Hepatocyte (in vitro differentiated cells): Measurements from ENCODE around the gene ASTN2. TPM values are rescaled to one million over a fixed set of nuclear protein-coding genes. Genes with fewer than 3 reads are reported as not detected.
"Not testable (repeated sequence)": the region's sequence is repeated elsewhere in the genome, so short reads cannot be mapped to it uniquely, and the experiment has no call there.

Experiments used
- DNase-seq: peaks from one replicate; pipeline ENCODE4 v3.0.0-alpha.2; 2016; ENCODE audit warnings: low spot score
- H2AFZ ChIP-seq: fragments of 200-600 bp; sonication (generic); 2 replicates; pipeline ENCODE4 v1.6.0; 2016; ENCODE audit warnings: antibody characterized with exemption, mild to moderate bottlenecking
- H3K27ac ChIP-seq: fragments of 200-600 bp; sonication (generic); 2 replicates; pipeline ENCODE4 v1.5.1; 2016; ENCODE audit warnings: mild to moderate bottlenecking
- H3K27me3 ChIP-seq: fragments of 200-600 bp; sonication (generic); 2 replicates; pipeline ENCODE4 v1.6.1; 2016
- H3K36me3 ChIP-seq: fragments of 200-600 bp; sonication (generic); replicated peaks from 2 replicates; pipeline ENCODE4 v1.5.1; 2016; ENCODE audit warnings: low read depth; ENCODE audit not compliant: insufficient read depth
- H3K4me1 ChIP-seq: fragments of 200-600 bp; sonication (generic); 2 replicates; pipeline ENCODE4 v1.5.1; 2016; ENCODE audit warnings: mild to moderate bottlenecking, moderate library complexity; ENCODE audit not compliant: insufficient read depth
- H3K4me2 ChIP-seq: fragments of 200-600 bp; sonication (generic); 2 replicates; pipeline ENCODE4 v1.6.0; 2016
- H3K4me3 ChIP-seq: fragments of 200-600 bp; sonication (generic); 2 replicates; pipeline ENCODE4 v1.5.1; 2016; ENCODE audit warnings: mild to moderate bottlenecking
- H3K79me2 ChIP-seq: fragments of 200-600 bp; sonication (generic); 2 replicates; pipeline ENCODE4 v1.6.0; 2017; ENCODE audit warnings: mild to moderate bottlenecking
- H3K9me2 ChIP-seq: fragments of 200-600 bp; sonication (generic); replicated peaks from 2 replicates; pipeline ENCODE4 v1.6.0; 2017; ENCODE audit warnings: mild to moderate bottlenecking; ENCODE audit not compliant: insufficient read depth
- H3K9me3 ChIP-seq: fragments of 200-600 bp; sonication (generic); 2 replicates; pipeline ENCODE4 v1.5.1; 2016; ENCODE audit warnings: low read depth, mild to moderate bottlenecking
- H4K20me1 ChIP-seq: fragments of 200-600 bp; sonication (generic); 2 replicates; pipeline ENCODE4 v1.6.0; 2016; ENCODE audit warnings: mild to moderate bottlenecking; ENCODE audit not compliant: insufficient read depth, poor library complexity, severe bottlenecking
- CTCF ChIP-seq: fragments of 200-600 bp; sonication (generic); IDR thresholded peaks from 2 replicates; pipeline ENCODE4 v1.5.1; 2016; ENCODE audit warnings: antibody characterized with exemption, mild to moderate bottlenecking; ENCODE audit not compliant: poor library complexity
- EZH2 ChIP-seq: fragments of 200-600 bp; sonication (generic); IDR thresholded peaks from 2 replicates; pipeline ENCODE4 v1.6.1; 2016; ENCODE audit warnings: antibody characterized with exemption, mild to moderate bottlenecking, borderline replicate concordance
- EZH2phosphoT487 ChIP-seq: fragments of 200-600 bp; sonication (generic); IDR thresholded peaks from one replicate; pipeline ENCODE4 v1.6.1; 2018; ENCODE audit warnings: antibody characterized with exemption, mild to moderate bottlenecking, low read depth, moderate library complexity; ENCODE audit not compliant: unreplicated experiment, severe bottlenecking
- WGBS: methylation state at CpG from one replicate; pipeline ENCODE4 v1.1.6; 2016; ENCODE audit warnings: low lambda C conversion rate; ENCODE audit errors: missing lambda C conversion rate; 5-methylcytosine and 5-hydroxymethylcytosine counted together
- polyA plus RNA-seq: library from polyadenylated mRNA; unstranded; fragments of >200 nt; fragmentation: Nextera tagmentation; extraction: Ambion mirVana; gene quantifications from 2 replicates; pipeline ENCODE4 v1.2.1, GENCODE V29; 2016
- total RNA-seq: library from RNA; depleted of rRNA; stranded (reverse); fragments of >200 nt; gene quantifications from 2 replicates; pipeline ENCODE4 v1.2.3, GENCODE V29; 2014

ASTN2 gene
- total and polyA plus RNA-seq, 2 experiments from 2014 or later: 6.4 to 8.4 TPM

DNA sequence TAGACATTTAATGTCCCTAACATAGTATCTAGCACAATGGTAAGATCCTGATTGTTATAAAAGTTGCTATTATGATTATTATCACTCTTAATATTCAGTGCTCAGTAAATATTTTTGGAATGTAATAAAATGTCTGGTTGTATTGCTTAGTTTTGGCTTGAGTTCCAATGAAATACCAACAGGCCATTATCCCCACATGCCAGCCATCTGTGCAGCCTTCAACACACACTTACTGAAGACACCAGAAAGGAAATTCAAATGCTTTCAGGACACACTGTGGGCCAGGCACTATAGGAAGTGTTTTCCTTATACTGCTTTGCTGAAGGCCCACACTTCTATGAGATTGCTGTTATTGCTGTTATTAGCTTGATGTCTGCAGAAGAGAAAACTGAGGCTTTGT is 570.2 kb downstream of the ASTN2 start:
- no peak overlapping the region for H3K4me3 ChIP-seq
- no peaks in the 10 kb centered on the region for H3K36me3 ChIP-seq
- no peaks in the 10 kb centered on the region for H3K27me3 ChIP-seq
- no peaks in the 10 kb centered on the region for H3K9me3 ChIP-seq
- no peak overlapping the region for H2AFZ ChIP-seq
- no peak for DNase-seq
- TF ChIP-seq EZH2 (no peak), EZH2phosphoT487 (no peak), CTCF (no peak)
- H3K9me2 ChIP-seq: no peaks in the 10 kb centered on the region
- H3K27ac ChIP-seq: no peak overlapping the region
- H3K79me2 ChIP-seq: no peaks in the 10 kb centered on the region
- no peak overlapping the region for H3K4me2 ChIP-seq
- no peaks in the 10 kb centered on the region for H4K20me1 ChIP-seq
- H3K4me1 ChIP-seq: no peaks in the 10 kb centered on the region

DNA sequence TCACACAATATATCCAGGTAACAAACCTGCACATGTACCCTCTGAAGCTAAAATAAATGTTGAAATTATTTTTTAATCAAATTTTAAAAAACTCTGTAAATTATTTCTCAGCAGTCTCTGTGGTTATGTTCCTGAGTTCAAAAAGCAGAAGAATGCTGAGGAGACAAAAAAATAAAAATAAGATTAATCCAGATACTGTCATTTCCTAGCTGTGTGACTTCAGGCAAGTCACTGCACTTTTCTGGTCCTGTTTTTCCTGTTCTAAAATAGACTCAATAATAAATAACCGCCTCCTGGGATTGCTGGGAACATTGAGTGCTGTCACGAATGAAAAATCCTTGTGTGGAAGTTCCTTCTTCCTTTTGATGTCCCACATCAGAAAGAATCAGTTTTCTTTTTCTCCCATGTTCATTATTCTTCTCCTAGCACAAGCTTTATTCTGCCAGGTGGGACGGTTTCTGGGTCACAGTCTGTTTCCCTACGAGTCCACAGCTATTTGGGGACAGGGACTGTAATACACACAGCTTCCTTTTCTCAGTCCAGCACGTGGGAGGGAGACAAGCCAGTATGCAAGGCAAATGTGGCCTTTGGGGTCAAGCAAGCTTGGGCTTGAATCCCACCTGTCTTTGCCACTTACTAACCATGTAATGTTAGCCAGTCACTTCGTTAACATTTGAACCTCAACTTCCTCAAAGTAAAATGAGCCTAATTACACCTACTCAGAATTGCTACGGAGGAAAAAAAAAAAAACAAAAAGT is 570.8 kb downstream of the ASTN2 start:
- 64% methylated on average over 7 of the region's 7 CpGs for WGBS
- no peaks in the 10 kb centered on the region for H3K27me3 ChIP-seq

DNA sequence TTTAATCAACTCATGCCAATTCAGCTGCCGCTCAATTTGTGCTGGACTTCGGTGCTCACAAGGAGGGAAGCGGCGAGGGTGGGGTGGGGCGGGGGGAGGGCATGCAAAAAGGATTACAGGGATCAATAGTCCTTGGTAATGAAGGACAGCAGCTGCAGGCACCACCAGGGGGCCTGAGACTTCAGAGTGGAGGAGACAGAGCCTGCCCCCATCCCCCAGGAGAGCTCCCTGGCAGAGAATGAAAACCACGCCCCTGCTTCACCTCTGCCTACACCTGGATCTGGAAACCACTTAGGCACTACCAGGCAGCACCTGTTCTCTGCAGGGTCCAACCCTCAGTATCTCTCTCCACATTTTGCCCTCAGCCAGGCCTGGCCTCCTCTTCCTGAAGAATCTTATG is 572.2 kb downstream of the ASTN2 start:
- no peaks in the 10 kb centered on the region for H3K27me3 ChIP-seq
- H3K27ac ChIP-seq: no peak overlapping the region
- H3K9me2 ChIP-seq: no peaks in the 10 kb centered on the region
- no peaks in the 10 kb centered on the region for H4K20me1 ChIP-seq
- no peak for TF ChIP-seq EZH2
- no peak for TF ChIP-seq EZH2phosphoT487
- no peak for TF ChIP-seq CTCF
- no peak overlapping the region for H3K4me2 ChIP-seq
- H3K4me1 ChIP-seq: peaks cover 2% of the 10 kb centered on the region
- WGBS: 60% methylated on average over 6 of the region's 6 CpGs
- no peaks in the 10 kb centered on the region for H3K36me3 ChIP-seq
- H3K79me2 ChIP-seq: no peaks in the 10 kb centered on the region
- H3K9me3 ChIP-seq: no peaks in the 10 kb centered on the region
- H2AFZ ChIP-seq: no peak overlapping the region
- no peak for DNase-seq
- H3K4me3 ChIP-seq: no peak overlapping the region

More for the DNA sequence above, 570.8 kb downstream of the ASTN2 start:
- Histone ChIP-seq H3K4me1 (no peaks in the 10 kb centered on the region), H2AFZ (no peak overlapping the region), H3K27ac (no peak overlapping the region), H3K36me3 (no peaks in the 10 kb centered on the region), H3K4me2 (no peak overlapping the region), H3K9me3 (no peaks in the 10 kb centered on the region), H3K4me3 (no peak overlapping the region), H4K20me1 (no peaks in the 10 kb centered on the region), H3K9me2 (no peaks in the 10 kb centered on the region), H3K79me2 (no peaks in the 10 kb centered on the region)
- no peak for TF ChIP-seq EZH2
- no peak for TF ChIP-seq CTCF
- TF ChIP-seq EZH2phosphoT487: no peak
- no peak for DNase-seq

DNA sequence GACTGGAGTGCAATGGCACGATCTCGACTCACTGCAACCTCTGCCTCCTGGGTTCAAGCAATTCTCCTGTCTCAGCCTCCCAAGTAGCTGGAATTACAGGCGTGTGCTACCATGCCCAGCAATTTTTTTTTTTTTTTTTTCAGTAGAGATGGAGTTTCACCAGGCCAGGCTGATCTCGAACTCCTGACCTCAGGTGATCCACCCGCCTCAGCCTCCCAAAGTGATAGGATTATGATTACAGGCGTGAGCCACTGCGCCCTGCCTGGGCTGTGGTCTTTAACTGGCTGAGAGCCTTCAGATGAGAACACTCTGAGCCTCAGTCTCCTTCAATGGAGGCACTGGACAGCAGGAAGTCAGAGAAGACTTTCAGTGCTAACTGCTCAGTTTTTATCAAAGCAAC is 576.4 kb downstream of the ASTN2 start:
- not testable (repeated sequence) for H3K9me2 ChIP-seq, DNase-seq, H3K4me2 ChIP-seq, H2AFZ ChIP-seq, H3K36me3 ChIP-seq, H3K79me2 ChIP-seq, H3K4me3 ChIP-seq, H3K4me1 ChIP-seq, H3K9me3 ChIP-seq, H3K27me3 ChIP-seq, H4K20me1 ChIP-seq, H3K27ac ChIP-seq
- 98% methylated on average over 7 of the region's 7 CpGs for WGBS
